Gastrocnemius medialis (tissue), 4 donors: ENCODE measurements around the gene FAM107B. TPM values are rescaled to one million over a fixed set of nuclear protein-coding genes. Genes with fewer than 3 reads are reported as not detected.

Experiments used
- ATAC-seq, 2 donors: fragments of 150-250 bp; one replicate each; pipeline ENCODE4 v1.9.1; 2016
- DNase-seq, 2 donors: peaks; one replicate each; pipeline ENCODE4 v3.0.0-alpha.2; 2019
- H3K27ac ChIP-seq, 4 donors: fragments of 200-600 bp; sonication (generic); 1 replicate in 1 of 4; 2 replicates in 3 of 4; pipeline ENCODE4 v1.5.1; 2016 to 2018; ENCODE audit warnings: mild to moderate bottlenecking in 2 of 4, moderate library complexity in 1 of 4
- H3K27me3 ChIP-seq, 3 donors: fragments of 200-600 bp; sonication (generic) in 2 of 3; 1 replicate in 1 of 3; 2 replicates in 2 of 3; pipeline versions ENCODE4 v1.5.1 to v1.6.0; 2016 to 2019; ENCODE audit warnings: mild to moderate bottlenecking in 1 of 3, moderate library complexity in 1 of 3
- H3K36me3 ChIP-seq, 2 donors: fragments of 200-600 bp; sonication (generic) in 1 of 2; one replicate each; pipeline ENCODE4 v1.5.1; 2017 to 2018
- H3K4me1 ChIP-seq, 2 donors: fragments of 200-600 bp; sonication (generic) in 1 of 2; one replicate each; pipeline ENCODE4 v1.5.1; 2016 to 2017; ENCODE audit warnings: mild to moderate bottlenecking in 2 of 2
- H3K4me3 ChIP-seq, 4 donors: fragments of 200-600 bp; sonication (generic) in 3 of 4; 1 replicate in 1 of 4; 2 replicates in 3 of 4; pipeline ENCODE4 v1.5.1; 2016 to 2019; ENCODE audit warnings: mild to moderate bottlenecking in 2 of 4
- H3K9me3 ChIP-seq, 3 donors: fragments of 200-600 bp; sonication (generic) in 2 of 3; 1 replicate in 1 of 3; 2 replicates in 2 of 3; pipeline ENCODE4 v1.5.1; 2016 to 2019
- POLR2A ChIP-seq, 2 donors: fragments of 450-650 bp; IDR thresholded peaks; one replicate each; pipeline ENCODE4 v1.6.1; 2017; ENCODE audit warnings: antibody characterized with exemption in 2 of 2, mild to moderate bottlenecking in 2 of 2, moderate library complexity in 2 of 2
- in situ Hi-C, 4 donors: fragments of 200-750 bp; cut with MboI; loops; one replicate each; pipeline versions ENCODE4 v1.15.0 to v1.8.0; 2017; ENCODE audit warnings: low sequenced_read_pairs in 4 of 4
- intact Hi-C: fragments of 100-400 bp; cut with DNase I; formaldehyde crosslinking; loops from one replicate; pipeline ENCODE4 v1.15.1; 2023; ENCODE audit warnings: low total_unique reads
- total RNA-seq, 4 donors: library from RNA; depleted of rRNA; stranded (reverse); fragments of >200 nt; gene quantifications; one replicate each; pipeline versions ENCODE4 v1.1.0 to v1.2.3, GENCODE V29; 2016
- TF ChIP-seq, protein P1 (sequence below), 5 experiments: fragments of 450-650 bp in 3 of 5; fragments of 200-600 bp in 2 of 5; sonication (generic) in 2 of 5; IDR thresholded peaks in 4 of 5; conservative IDR thresholded peaks in 1 of 5; 1 replicate in 4 of 5; 2 replicates in 1 of 5; pipeline ENCODE4 v1.5.1; 2016 to 2019; ENCODE audit warnings: antibody characterized with exemption in 5 of 5, mild to moderate bottlenecking in 3 of 5, moderate library complexity in 3 of 5

The FAM107B gene
- total RNA-seq, 4 donors from 2014 or later: 1.5 to 3.7 (median 2.6) TPM

DNA sequence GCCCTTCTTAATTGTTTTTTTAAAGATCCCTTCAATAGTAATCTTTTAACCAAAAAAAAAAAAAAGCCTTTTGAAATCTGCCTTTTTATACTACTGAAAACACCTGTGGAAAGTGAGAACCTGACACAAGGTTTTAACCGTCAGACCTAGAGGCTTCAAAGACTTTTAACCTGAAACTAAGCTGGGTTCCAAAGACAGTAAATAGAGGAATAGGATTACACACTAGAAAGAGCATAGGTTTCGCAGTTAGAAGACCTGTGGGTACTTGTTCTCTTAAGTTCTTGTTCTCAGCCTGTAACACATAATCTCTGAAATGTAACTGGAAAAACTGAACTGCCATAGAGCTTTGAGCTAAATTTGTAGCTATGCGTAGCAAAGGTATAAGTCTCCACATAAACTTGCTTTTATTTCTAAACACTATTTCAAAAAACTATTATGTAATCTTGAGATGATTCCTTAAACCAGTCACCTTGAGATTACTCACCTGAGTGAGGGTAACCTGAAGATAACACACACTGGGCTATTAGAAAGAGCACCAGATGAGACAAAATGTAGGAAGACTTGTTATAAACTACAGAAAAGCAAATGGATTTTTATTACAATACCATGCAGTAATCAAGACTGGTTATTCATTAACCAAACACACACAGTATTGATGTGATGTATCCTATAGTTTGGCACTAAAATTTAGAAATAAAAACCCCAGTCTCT lies 247.4 kb downstream of the FAM107B start:
- in situ Hi-C loops: no loop called here
- intact Hi-C loops: no loop called here
- no peak overlapping the region for H3K27ac ChIP-seq
- TF ChIP-seq, protein P1, sequence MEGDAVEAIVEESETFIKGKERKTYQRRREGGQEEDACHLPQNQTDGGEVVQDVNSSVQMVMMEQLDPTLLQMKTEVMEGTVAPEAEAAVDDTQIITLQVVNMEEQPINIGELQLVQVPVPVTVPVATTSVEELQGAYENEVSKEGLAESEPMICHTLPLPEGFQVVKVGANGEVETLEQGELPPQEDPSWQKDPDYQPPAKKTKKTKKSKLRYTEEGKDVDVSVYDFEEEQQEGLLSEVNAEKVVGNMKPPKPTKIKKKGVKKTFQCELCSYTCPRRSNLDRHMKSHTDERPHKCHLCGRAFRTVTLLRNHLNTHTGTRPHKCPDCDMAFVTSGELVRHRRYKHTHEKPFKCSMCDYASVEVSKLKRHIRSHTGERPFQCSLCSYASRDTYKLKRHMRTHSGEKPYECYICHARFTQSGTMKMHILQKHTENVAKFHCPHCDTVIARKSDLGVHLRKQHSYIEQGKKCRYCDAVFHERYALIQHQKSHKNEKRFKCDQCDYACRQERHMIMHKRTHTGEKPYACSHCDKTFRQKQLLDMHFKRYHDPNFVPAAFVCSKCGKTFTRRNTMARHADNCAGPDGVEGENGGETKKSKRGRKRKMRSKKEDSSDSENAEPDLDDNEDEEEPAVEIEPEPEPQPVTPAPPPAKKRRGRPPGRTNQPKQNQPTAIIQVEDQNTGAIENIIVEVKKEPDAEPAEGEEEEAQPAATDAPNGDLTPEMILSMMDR (IDR thresholded peaks at IDR 0.05 in 4 of 5, conservative IDR thresholded peaks at IDR 0.05 in 1 of 5): no peak
- TF ChIP-seq POLR2A (IDR thresholded peaks at IDR 0.05): no peak
- ATAC-seq: no peak
- no peaks in the 10 kb centered on the region for H3K4me1 ChIP-seq
- H3K36me3 ChIP-seq: no peaks in the 10 kb centered on the region
- H3K9me3 ChIP-seq: no peaks in the 10 kb centered on the region
- no peak overlapping the region for H3K4me3 ChIP-seq
- DNase-seq: no peak
- H3K27me3 ChIP-seq: no peaks in the 10 kb centered on the region

DNA sequence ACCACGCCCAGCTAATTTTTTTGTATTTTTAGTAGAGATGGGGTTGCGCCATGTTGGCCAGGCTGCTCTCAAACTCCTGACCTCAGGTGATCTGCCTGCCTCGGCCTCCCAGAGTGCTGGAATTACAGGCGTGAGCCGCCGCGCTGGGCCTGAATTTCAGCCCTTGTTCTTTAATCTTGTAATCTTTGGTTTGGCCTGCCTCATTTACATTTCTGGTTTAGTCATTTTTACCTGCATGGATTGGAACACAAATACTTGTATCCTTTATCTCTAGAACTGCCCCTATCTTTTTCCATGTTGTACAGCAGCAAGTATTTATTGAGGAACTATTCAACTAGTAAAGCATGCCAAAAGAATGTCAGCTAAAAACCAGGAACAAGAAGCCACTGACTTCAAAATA lies 248.4 kb downstream of the FAM107B start:
- DNase-seq: no peak
- in situ Hi-C loops: no loop called here

DNA sequence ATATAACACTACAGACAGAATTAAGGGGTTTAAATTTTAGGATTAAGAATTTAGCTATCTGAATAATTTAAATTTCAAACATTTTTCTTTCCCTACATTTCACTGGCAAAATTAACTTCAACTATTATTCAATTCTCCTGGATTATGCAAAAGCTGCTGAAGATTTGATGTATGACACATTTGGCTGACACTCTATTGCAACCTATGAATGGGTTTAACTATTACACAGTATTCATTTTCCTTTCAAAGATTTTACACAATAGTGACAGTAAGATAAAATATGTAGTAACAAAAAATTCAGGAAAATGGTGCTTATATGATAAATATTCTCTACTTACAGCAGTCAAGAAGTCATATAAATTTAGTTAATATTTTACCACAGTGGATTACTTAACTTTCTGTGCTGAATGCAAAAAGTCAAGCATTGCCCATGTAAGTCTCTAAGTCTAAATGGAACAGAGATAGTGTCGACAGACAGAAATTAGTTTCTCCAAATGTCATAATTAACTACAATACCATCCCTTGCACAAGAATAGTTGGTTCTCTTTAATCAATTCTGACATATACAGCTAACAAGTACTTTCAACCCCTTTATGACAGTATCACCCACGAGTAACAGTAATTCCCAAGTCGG lies 249.9 kb downstream of the FAM107B start:
- in situ Hi-C loops: no loop called here
- Histone ChIP-seq H3K27ac (no peak overlapping the region), H3K27me3 (no peaks in the 10 kb centered on the region), H3K4me3 (no peak overlapping the region), H3K9me3 (no peaks in the 10 kb centered on the region), H3K4me1 (no peaks in the 10 kb centered on the region), H3K36me3 (no peaks in the 10 kb centered on the region)
- no peak for ATAC-seq
- DNase-seq: no peak
- intact Hi-C loops: no loop called here
- TF ChIP-seq, protein P1 (IDR thresholded peaks at IDR 0.05 in 4 of 5, conservative IDR thresholded peaks at IDR 0.05 in 1 of 5): no peak
- no peak for TF ChIP-seq POLR2A (IDR thresholded peaks at IDR 0.05)

More for the DNA sequence above, 248.4 kb downstream of the FAM107B start:
- intact Hi-C loops: no loop called here
- TF ChIP-seq, protein P1 (IDR thresholded peaks at IDR 0.05 in 4 of 5, conservative IDR thresholded peaks at IDR 0.05 in 1 of 5): no peak
- no peak for TF ChIP-seq POLR2A (IDR thresholded peaks at IDR 0.05)
- no peak for ATAC-seq
- Histone ChIP-seq H3K27me3 (no peaks in the 10 kb centered on the region), H3K9me3 (no peaks in the 10 kb centered on the region), H3K27ac (no peak overlapping the region), H3K4me1 (no peaks in the 10 kb centered on the region), H3K36me3 (no peaks in the 10 kb centered on the region), H3K4me3 (no peak overlapping the region)

DNA sequence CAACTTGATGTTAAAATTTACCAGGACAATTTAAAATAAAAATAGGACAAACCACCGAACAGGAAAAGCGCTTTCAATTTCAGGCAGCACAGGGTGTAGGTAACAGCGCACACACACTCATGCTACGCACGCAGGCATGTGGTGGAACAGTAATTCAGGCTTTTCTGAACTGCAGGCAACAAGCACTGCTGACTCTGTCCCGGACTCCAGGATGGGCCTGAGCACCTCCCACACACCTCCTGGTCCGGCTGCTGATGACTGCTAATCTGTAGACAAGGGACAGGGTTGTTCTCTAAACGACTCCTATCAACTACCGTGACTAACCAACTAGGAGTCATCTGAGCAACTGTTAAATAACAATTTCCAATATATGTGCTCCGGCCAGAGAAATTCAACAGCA lies 251.4 kb downstream of the FAM107B start:
- no peaks in the 10 kb centered on the region for H3K9me3 ChIP-seq
- intact Hi-C loops (no loop called here), in situ Hi-C loops (no loop called here)
- H3K36me3 ChIP-seq: no peaks in the 10 kb centered on the region
- TF ChIP-seq POLR2A (IDR thresholded peaks at IDR 0.05): no peak
- TF ChIP-seq, protein P1 (IDR thresholded peaks at IDR 0.05 in 4 of 5, conservative IDR thresholded peaks at IDR 0.05 in 1 of 5): no peak
- no peak overlapping the region for H3K4me3 ChIP-seq
- H3K27me3 ChIP-seq: no peaks in the 10 kb centered on the region
- no peak overlapping the region for H3K27ac ChIP-seq
- H3K4me1 ChIP-seq: no peaks in the 10 kb centered on the region
- ATAC-seq (no peak), DNase-seq (no peak)
